CD4-positive, alpha-beta T cell treated with Interleukin-6 at 100 ng/mL for 8 hours (primary cell): Measurements from ENCODE around the gene PAK3.

Experiments used
- DNase-seq: peaks from one replicate; pipeline ENCODE4 v3.0.0-alpha.2; 2020; ENCODE audit warnings: mixed read lengths, low spot score

Gene PAK3

GRCh38 chrX:111131572-111131971, 35.6 kb downstream of the PAK3 start:
- DNase-seq = no peak

DNA sequence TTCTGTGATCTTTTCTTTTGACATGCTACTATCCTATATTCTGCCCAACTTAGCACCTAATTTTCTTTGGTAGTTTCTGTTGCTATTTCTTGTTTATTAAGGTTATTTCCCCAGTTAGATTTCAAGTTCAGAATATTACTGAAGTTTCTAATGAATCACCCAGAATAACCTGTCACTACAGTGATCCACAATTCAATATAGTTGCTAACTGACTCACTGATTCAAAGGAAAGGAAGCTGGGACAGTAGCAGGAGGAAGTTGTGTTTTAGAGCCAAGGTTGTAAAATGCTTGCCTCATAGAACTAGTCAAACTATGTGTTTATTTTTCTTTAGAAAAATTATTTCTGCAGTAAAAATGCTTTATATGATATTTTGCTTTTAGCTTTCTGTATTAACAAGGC, 37.4 kb downstream of the PAK3 start:
- DNase-seq = no peak

GRCh38 chrX:111145878-111146277, 49.9 kb downstream of the PAK3 start:
- no peak for DNase-seq

DNA sequence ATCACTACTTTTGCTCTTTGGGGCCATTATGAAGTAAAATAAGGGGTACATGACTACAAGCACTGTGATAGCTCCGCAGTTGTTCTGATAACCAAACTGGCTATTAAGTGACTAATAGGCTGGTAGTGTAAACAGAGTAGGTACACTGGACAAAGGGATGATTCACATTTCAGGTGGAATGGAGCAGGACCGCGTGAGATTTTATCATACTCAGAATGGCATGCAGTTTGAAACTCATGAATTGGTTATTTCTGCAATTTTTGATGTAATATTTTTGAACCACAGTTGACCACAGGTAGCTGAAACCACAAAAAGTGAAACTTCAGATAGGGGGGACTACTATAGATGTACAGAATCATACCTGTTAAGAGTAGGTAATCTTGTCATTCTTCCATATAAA, 55.8 kb downstream of the PAK3 start:
- DNase-seq = no peak

- no peak for DNase-seq
Observed at GRCh38 chrX:111159232-111159631, 63.2 kb downstream of the PAK3 start.

DNA sequence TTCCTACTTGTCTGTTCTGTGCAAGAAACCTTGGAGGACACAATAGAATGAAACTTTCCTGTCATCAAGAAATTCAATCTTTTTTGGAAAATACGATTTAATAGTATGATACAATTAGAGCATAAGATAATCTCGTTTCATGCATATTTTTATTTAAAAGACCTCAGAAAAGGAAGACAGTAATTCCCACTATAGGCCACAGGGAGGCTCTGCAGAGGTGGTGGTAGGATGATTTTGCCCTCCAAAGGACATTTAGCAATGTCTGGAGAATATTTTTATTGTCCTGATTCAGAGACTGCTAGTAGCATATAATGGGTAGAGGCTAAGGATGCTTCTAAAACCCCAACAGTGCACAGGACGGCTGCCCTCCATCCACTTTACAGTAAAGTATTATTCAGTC, 68.7 kb downstream of the PAK3 start:
- DNase-seq = no peak

DNA sequence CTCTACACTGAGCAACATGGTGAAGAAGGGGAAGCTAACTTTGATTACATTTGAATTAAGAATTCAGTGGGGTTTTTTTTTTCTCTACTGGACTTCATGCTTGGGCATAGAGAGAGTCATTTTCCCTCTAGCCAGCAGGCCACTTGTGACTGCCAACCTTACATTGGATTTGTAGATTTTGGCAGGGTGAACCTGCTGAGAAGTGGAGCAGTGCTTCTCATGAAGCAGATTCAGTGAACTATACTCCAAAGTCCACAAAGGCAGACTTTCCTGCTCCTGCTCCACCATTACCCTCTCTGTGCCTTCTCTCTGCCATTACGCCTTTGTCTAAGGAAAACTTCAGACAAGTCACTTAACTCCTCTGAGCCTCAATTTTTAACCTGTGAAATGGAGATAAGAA, 69.9 kb downstream of the PAK3 start:
- DNase-seq = no peak

DNA sequence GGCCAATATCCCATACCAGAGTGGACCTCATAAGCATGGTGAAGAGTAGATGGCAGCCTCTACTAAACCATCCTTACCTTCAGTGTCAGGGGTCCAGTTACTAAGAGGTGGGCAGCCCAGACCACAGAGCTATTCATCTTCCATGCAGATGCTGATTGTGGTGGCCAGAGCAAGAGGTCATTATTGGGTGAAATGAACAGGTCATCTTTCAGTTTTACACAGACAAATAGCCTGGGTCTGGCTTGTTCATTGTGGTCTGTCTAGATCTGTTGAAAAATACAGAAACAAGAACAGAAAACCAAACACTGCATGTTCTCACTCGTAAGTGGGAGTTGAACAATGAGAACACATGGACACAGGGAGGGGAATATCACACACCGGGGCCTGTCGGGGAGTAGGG, 71.3 kb downstream of the PAK3 start:
- DNase-seq = no peak

GRCh38 chrX:111168314-111168713, 72.3 kb downstream of the PAK3 start:
- DNase-seq = no peak

DNA sequence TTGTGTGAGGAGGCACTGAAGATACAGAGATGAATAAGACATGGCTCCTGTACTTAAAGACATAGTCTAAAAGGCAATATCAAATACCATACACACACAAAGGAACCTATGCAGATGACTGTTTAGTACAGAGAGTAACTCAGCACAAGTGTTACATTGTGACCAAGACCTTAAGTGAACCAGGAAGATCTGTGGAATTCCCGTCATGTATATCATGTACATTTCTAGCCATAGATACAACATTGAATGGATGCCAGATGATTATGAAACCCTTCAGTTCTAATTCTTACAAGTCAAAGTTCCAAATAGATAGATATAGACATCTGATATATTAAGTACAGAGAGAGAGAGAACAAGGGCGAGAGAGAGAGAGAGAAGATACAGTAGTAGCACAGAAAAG, 73.2 kb downstream of the PAK3 start:
- DNase-seq = no peak

- DNase-seq = no peak
Observed at GRCh38 chrX:111170017-111170416, 74.0 kb downstream of the PAK3 start.

GRCh38 chrX:111180750-111181240, 84.8 kb downstream of the PAK3 start:
- no peak for DNase-seq

GRCh38 chrX:111181951-111182350, 86.0 kb downstream of the PAK3 start:
- DNase-seq = no peak

DNA sequence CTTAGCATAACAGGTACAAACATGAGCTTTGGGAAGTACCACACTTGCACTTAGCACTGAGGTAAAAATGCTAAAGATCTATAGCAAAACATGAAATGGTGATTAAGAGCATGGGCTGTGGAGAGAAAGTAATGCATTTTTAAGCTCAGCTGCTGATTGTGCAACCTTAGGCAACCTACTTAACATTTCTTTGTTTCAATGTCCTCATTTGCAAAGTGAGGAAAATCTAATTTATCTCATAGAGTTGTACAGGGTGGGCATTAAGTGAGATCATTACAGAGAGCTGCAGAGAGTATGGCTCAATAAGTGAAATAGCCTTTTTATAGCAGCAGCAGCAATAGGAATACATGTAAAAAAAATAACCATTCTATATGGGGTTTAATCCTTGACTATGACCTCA, 87.0 kb downstream of the PAK3 start:
- DNase-seq = no peak

GRCh38 chrX:111191598-111191997, 95.6 kb downstream of the PAK3 start:
- DNase-seq = no peak

- DNase-seq = no peak
Observed at GRCh38 chrX:111199505-111199904, 103.5 kb downstream of the PAK3 start.

GRCh38 chrX:111200327-111200726, 104.3 kb downstream of the PAK3 start:
- no peak for DNase-seq

GRCh38 chrX:111207851-111208250, 111.9 kb downstream of the PAK3 start:
- no peak for DNase-seq

DNA sequence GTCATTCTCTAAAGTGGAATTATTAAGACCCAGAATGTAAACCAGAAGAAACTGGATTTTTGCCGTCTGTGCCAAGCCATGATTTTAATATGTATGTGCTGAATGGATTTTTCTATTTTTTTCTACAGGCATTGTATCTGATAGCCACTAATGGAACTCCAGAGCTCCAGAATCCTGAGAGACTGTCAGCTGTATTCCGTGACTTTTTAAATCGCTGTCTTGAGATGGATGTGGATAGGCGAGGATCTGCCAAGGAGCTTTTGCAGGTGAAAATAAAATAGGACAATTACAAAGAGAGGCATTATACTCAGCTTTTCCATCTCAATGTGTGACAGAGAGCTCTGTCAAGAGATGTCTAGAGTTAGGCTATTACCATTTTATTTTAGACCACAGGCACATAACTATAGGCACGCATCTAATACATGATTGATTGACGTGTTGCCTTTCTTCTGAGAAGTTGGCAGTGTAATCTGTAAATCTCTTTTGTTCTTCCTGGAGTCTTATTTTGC, 120.4 kb downstream of the PAK3 start:
- DNase-seq = no peak

DNA sequence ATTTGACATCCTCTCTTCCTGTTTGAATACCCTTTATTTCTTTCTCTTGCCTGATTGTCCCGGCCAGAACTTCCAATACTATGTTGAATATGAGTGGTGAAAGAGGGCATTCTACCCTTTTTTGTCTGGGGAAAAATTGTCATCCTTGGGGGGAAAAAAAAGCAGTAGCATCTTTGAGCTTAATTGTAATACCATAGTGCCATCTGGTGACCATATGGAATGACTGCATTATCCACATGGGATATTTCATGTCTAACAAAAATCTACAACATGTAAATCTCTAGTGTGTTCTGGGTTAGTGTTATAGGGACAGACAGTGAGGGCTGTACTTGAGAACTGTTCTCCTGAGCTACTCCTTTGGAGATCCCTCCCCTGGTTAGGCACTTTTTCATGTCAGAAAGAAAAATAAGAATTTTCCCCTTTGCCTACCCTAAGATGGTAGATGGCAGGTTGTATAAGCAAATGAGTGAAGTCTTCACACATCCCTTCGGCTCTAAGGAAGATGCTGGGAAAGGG, 148.3 kb downstream of the PAK3 start:
- DNase-seq = no peak

GRCh38 chrX:111254896-111255693, 159.1 kb downstream of the PAK3 start:
- no peak for DNase-seq

DNA sequence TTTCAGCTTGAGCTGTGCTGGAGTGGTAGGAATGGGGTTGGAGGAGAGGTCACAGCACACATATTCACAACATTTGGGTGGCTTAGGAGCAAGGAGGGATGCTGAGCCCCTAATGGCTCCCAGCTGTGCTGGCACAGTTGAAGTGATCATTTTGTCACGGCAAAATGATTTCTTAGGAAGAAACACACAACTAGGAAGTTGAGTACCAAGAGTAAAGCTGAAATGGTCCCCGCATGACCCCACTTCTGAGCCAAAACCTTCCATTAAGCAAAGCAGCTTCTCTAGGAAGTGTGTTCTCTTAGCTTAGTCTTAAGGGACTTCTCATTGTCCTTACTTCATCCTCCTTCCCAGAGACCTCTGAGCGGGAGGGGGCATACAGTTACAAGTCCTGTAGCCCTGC, 161.7 kb downstream of the PAK3 start:
- no peak for DNase-seq

DNA sequence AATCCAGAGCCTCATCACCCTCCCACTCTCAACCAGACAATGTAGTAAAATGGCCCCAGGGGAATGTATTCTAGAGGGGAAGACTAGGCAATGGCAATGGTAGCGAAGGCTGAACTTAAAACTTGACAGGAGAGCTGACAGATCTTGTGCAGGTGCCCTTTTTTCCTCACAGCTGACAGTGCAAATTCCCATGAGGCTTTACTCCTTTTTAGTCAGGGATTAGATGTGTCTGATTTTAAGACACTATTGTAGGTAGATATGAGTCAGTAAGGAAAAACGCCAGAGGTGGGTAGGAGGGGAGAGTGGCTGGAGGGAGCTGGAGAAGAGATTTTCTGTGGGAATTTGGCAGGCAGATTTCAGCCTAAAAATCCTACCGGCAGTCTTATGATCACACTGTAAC, 163.6 kb downstream of the PAK3 start:
- no peak for DNase-seq

DNA sequence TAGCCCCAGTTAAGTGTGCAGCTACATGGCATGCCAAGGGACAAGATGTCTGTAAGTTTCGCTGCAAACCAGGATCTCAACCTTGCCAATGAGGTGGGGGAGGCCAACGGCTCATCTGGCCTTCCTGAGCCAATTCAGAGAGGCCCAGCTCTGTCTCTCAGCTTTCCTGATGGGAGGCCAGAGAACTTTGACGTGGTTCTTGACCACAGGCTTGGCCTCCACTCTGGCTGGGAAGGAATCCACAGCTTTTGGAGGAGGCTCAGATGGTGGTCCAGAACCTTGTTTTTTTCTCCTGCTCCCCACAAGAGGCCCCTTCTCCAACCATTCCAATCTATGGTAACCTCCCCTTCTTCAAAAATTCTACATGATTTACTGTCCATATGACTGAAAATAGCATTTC, 164.5 kb downstream of the PAK3 start:
- no peak for DNase-seq
